NCI-H2081 (cell line): Measurements from ENCODE around the gene IL33.

Experiments
- DNase-seq, 2 experiments: peaks; one replicate each; lab custom pipeline; 2025; lab: John Stamatoyannopoulos, UW

IL33 gene

DNA sequence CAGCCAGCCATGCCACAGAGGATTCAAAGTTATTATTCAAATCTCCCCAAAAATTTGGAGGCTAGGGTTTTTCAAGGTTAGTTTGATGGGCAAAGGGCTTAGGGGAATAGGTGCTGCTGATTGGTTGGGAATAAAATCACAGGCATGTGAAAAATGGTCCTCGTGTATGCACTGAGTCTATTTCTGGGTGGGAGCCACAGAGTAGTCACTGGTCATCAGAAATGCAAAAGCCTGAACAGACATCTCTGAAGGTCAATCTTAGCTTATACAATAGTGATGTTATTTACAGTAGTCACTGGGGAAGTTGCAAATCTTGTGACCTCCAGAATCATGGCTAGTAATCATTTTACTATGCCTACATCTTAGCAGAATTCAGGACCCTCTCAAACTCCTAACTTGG, 1.3 kb downstream of the IL33 start:
- no peak for DNase-seq

- no peak for DNase-seq
These were observed 2.5 kb downstream of the IL33 start for GRCh38 chr9:6218099-6218502.

DNA sequence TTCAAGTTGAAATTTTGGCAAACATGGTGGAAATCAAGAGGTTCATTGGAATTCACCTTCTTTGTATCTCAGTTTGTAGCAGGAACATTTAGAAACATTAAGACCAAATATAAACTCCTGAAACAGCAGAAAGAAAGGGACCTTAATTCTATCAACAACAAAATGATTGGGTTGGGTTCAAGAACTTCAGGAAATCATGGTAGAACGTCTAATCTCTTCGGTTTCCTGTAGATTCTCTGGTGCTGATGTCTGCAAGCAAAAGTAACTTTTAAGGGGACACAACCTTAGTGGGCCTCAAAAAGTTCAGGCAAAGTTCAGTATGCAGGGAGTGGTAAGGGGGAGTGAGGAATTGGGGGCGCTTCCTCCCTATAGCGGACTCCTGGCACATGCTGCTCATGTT, 3.4 kb downstream of the IL33 start:
- DNase-seq, result no peak

GRCh38 chr9:6219981-6220380, 4.4 kb downstream of the IL33 start:
- DNase-seq, result no peak

GRCh38 chr9:6224393-6225154, 9.0 kb downstream of the IL33 start:
- no peak for DNase-seq

DNA sequence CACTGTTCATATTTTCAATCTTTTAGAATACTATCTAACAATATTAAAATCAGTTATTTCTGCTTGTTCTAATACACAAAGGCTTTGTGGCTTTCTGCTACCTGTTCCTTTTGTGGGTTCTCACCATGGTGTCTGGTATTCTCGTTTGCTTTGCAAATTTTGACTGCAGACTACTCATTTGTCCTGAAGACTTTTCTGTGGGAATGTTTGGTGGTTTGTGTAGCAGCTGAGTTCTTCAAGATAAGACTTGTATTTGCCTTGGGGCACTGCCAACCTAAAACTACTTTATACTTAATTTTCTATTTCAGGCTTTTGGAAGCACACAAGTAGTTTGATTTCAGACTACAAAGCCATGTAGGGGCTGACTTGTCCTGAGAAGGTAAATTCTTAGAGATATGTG, 11.1 kb downstream of the IL33 start:
- no peak for DNase-seq

GRCh38 chr9:6229186-6229585, 13.6 kb downstream of the IL33 start:
- no peak for DNase-seq

DNA sequence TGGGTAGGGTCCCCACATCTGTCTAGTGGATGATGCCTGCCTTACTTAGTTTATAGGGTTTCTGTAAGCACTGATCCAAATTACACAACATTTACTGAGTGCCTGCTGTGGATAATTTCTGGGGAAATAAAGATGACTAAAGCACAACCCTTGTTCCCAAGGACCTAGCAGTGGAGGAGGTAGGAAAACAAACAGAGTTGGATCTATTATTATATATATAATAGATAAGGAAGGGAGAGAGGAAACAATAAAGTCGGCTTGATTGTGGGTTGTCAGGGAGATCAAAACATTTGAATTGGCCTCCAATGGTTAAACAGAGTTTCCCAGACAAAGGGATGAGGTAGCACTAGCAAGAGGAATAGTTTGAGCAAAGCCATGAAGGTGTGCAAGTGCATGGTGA, 14.0 kb downstream of the IL33 start:
- peak; percentile 88 to 92 for DNase-seq

DNA sequence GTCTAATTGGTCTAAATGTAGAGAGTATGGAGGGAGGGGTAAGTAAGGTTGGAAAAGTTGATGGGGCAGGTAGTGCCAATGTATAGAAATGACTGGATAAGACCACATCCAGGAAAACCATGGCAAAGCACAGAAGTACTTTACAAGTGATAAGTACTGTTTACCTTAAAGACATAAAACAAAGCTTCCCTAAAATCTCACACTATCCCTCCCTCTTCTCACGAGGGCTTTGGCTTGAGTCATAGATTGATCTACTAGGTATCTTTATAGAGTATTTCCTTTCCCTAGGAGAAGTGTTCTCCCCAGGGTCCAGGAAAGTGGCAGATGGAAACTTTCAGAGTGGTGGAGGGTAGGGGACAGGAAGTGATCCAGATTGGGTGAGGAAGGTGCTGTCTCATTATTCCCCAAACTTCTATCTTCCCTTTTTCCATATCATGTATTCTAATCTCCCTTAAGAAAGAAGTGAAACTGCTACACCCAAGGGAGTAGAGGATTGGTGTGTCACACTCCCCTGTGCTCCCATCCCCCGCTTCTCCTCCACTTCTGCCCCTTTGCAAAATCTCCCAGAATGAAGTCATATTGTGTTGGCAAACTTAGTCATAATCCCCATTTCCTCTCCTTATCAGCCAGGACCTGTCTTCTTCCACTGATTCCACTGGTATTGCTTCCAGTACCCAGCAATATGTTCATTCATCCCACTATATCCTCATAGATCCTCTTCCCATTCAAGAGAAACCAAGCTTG, 14.6 kb downstream of the IL33 start:
- no peak for DNase-seq

DNA sequence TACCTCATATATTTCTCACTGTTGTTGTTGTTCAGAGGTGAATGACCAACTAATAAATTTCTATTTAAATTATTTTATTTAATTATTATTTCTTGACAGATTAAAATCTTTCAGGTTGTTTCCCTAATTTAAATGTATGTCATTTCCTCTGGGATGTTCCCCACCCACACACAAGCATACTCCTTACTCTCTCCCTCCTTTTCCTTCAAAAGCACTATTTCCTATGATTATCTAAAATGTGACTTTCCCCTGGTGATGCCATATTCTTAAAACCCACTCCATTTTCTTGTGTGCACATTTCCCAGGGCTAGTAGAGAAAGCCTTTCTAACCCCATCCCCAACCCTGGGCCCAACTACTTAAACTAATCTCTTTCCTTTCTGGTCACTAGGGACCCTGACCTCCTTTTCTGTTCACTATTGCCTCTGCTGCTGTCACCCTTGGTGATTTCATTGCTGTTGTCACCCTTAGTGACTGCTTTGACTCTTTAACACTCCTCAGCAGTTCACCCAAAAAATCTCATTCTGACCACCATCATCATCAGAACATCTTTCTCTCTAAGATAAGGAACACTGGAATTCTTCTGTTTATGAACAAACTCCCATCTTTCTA, 16.8 kb downstream of the IL33 start:
- no peak for DNase-seq

GRCh38 chr9:6234014-6234413, 18.4 kb downstream of the IL33 start:
- no peak for DNase-seq

DNA sequence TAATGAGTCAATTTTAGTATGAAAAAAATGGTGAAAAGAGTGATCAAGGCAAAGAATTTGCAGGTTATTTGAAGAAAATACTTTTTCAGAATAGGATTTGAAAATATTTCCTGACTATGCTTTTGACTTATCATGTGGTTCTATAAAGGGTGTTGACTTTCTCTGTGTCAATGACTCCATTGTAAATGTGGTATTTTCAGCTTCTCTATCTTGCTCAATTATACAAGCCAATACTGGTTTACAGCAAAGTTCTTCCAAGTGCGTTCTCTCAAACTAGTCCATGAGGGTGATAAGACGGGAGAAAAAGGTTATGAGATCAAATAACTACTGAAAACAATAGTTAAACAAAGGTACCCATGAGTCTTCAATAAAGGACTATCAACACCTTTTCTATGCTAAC, 21.7 kb downstream of the IL33 start:
- no peak for DNase-seq

DNA sequence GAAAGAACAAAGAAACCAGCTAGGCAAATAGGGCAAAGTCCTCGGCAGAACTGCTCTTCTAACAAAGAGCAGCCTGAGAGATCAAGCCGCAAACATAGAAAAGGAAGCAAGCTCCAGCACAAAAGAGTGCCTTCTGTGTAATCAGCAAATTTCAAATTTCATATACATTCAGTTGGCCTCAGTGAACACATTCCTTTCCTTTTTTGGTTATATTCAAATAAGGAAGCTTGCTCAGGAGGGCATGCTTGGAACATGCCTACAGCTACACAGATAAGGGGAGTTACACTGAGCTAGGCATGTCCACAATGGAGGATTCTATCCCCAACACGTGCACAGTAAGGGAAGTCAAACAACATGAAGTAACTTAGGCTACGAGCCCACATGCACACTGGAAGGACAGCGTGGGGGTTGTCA, 23.4 kb downstream of the IL33 start:
- DNase-seq, result no peak

DNA sequence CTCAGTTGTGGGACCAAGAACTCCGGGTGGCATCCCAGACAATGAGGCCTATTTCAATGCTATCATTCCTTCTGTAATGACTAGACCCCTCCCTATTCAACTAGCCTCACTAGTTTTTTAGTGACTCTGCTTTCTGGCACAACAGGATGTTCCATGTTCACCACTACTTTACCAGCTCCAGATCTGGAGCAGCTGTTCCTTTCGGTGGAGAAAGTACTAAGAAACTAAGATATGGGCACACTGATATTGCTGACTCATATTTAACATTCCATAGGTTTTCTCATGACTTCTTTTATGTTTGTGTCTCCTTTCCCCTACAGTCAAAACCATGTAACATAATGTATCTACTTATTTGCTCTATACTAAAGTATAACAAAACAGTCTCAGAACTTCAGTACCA, 24.1 kb downstream of the IL33 start:
- DNase-seq, result no peak

- no peak for DNase-seq
These were observed 28.1 kb downstream of the IL33 start for GRCh38 chr9:6243746-6244145.

- DNase-seq, result no peak
These were observed 31.7 kb downstream of the IL33 start for GRCh38 chr9:6247266-6247665.

GRCh38 chr9:6268826-6269397, 53.3 kb downstream of the IL33 start:
- DNase-seq, result no peak

GRCh38 chr9:6270896-6271295, 55.3 kb downstream of the IL33 start:
- no peak for DNase-seq

DNA sequence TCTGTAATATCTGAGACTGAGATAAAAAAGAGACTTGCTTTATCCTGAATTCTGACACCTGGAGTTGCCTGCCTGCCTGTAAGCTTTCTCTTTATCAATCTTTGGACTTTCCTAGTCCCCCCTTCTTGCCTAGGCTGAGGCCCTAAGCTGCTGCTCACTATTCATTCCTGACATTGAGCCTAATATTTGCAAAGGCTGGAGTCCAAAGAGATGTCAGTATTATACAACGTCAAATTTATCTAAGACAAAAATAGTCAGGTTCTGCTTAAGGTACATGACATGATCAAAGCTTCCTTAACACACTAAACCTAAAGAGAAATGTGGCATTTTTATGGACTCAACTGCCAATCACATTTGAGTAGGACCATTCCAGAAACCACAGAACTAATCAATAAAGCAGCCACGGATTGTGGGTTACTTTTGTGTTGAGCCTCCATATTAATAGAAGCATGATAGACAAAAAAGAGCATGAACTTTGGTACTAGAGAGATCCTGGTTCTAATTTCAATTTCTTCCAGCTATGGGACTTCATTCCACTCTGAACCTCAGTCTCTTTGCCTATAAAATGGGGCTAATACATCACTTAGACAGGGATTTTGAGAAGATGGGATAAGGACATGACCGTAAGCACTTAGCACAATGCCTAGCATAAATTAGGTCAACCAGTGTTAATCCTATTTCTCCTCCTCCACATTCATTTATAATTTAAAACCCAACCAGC, 56.1 kb downstream of the IL33 start:
- DNase-seq, result no peak

DNA sequence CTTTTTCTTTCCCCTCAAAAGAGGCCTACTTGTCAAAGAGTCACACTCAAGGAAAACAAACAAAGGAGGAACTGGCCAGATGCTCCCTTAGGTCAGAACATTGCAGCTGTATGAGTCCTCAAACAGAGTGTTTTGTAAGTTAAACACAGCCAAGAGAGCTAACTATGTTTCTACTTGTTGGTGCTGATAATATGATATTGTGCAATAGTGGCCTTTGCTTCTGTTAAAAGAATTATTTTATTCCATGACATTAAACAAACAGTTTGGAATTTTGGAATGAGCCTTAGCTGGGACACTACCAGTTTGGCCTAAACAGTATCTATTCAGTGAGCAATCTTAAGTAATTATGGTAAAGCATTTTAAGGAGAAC, 56.6 kb downstream of the IL33 start:
- no peak for DNase-seq

DNA sequence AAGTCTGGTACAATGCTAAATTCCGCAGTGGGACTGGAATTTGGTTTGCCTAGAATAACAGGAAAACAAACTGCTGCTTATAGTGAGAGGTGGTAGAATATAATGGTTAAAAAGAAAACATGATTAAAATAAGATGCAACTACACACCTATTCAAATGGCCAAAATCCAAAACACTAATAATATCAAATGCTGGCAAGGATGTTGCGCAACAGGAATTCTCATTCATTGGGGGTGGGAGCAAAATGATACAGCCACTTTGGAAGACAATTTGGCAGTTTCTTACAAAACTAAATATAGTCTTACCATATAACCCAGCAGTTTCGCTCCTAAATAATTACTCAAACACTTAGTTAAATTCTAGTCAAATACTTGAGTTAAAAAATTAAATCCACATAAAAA, 61.8 kb downstream of the IL33 start:
- no peak for DNase-seq

DNA sequence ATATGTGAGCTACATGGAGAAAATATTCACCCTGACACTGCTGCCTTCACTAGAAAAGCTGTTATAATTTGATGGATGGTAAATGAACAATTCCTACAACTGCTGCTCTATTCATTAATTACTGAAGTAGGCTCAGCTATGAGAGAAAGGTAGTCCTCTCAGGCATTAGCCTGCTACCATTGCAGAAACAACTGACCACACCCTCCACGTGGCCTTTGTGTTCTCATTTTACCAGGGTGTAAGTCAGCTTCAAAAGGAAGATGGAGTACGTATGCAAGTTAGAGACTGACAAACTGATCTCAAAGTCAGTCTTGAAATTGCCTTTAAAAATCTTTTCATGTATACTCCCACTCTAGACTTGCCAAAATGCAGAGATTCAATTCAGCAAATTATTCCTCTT, 86.3 kb downstream of the IL33 start:
- DNase-seq, result no peak
